ENCODE measurements around the gene ZMIZ1. TPM values are rescaled to one million over a fixed set of nuclear protein-coding genes. Genes with fewer than 3 reads are reported as not detected.
A peak's percentile ranks its signal among the peaks of the same experiment; 100 is the strongest.

The ZMIZ1 gene
- total RNA-seq, 4 donors from 2014 or later = 65.5 to 88.2 (median 69.3) TPM

- no peaks in the 10 kb centered on the region for H3K27me3 ChIP-seq
- H3K27ac ChIP-seq = peak overlapping the region in 2 of 4 donors; percentile 63 to 68
- H3K4me3 ChIP-seq = no peak overlapping the region
- TF ChIP-seq POLR2A (IDR thresholded peaks at IDR 0.05) = no peak
- TF ChIP-seq CTCF (IDR thresholded peaks at IDR 0.05) = no peak
- TF ChIP-seq EP300 (IDR thresholded peaks at IDR 0.05) = no peak
- 61 to 67% methylated on average over 12 of the region's 12 CpGs for WGBS, 2 donors
- peaks cover 0 to 90% (median 25%) of the 10 kb centered on the region in 4 donors for H3K4me1 ChIP-seq
- H3K9me3 ChIP-seq = no peaks in the 10 kb centered on the region
- DNase-seq (ENCODE audit: low spot score in 2 of 2) = no peak
- H3K36me3 ChIP-seq = peaks cover 0 to 17% (median 0%) of the 10 kb centered on the region in 3 donors
Measured at GRCh38 chr10:79237454-79238157, 168.8 kb downstream of the ZMIZ1 start.

- H3K9me3 ChIP-seq = no peaks in the 10 kb centered on the region
- TF ChIP-seq POLR2A (IDR thresholded peaks at IDR 0.05) = no peak
- TF ChIP-seq CTCF (IDR thresholded peaks at IDR 0.05) = no peak
- no peak for TF ChIP-seq EP300 (IDR thresholded peaks at IDR 0.05)
- peak overlapping the region in 2 of 4 donors; percentile 63 to 68 for H3K27ac ChIP-seq
- no peak overlapping the region for H3K4me3 ChIP-seq
- H3K4me1 ChIP-seq = peaks cover 0 to 85% (median 25%) of the 10 kb centered on the region in 4 donors
- WGBS, 2 donors = 55 to 59% methylated on average over 6 of the region's 6 CpGs
- peaks cover 0 to 12% (median 0%) of the 10 kb centered on the region in 3 donors for H3K36me3 ChIP-seq
- H3K27me3 ChIP-seq = no peaks in the 10 kb centered on the region
- DNase-seq (ENCODE audit: low spot score in 2 of 2) = no peak
Measured at GRCh38 chr10:79238158-79238520, 169.4 kb downstream of the ZMIZ1 start.

- no peak for DNase-seq (ENCODE audit: low spot score in 2 of 2)
- peak overlapping the region in 2 of 4 donors; percentile 63 to 68 for H3K27ac ChIP-seq
Measured at GRCh38 chr10:79238606-79239005, 169.8 kb downstream of the ZMIZ1 start.

GRCh38 chr10:79239275-79239779, 170.6 kb downstream of the ZMIZ1 start:
- WGBS, 2 donors = 54 to 59% methylated on average over 8 to 10 of the region's 10 CpGs
- H3K27me3 ChIP-seq = no peaks in the 10 kb centered on the region
- no peak for TF ChIP-seq POLR2A (IDR thresholded peaks at IDR 0.05)
- peak in 1 of 2 donors; percentile 70 for TF ChIP-seq EP300 (IDR thresholded peaks at IDR 0.05)
- TF ChIP-seq CTCF (IDR thresholded peaks at IDR 0.05) = no peak
- H3K36me3 ChIP-seq = peaks cover 0 to 5% (median 0%) of the 10 kb centered on the region in 3 donors
- H3K4me1 ChIP-seq = peaks cover 0 to 89% (median 31%) of the 10 kb centered on the region in 4 donors
- peak overlapping the region in 2 of 4 donors; percentile 63 to 68 for H3K27ac ChIP-seq
- H3K4me3 ChIP-seq = no peak overlapping the region
- no peaks in the 10 kb centered on the region for H3K9me3 ChIP-seq
- peak; percentile 33 to 43 for DNase-seq (ENCODE audit: low spot score in 2 of 2)

More at GRCh38 chr10:79238606-79239005, 169.8 kb downstream of the ZMIZ1 start:
- Histone ChIP-seq H3K36me3 (peaks cover 0 to 7% (median 0%) of the 10 kb centered on the region in 3 donors), H3K4me3 (no peak overlapping the region), H3K4me1 (peaks cover 0 to 86% (median 25%) of the 10 kb centered on the region in 4 donors), H3K27me3 (no peaks in the 10 kb centered on the region), H3K9me3 (no peaks in the 10 kb centered on the region)
- WGBS, 2 donors = 61 to 67% methylated on average over 2 of the region's 2 CpGs
- no peak for TF ChIP-seq EP300 (IDR thresholded peaks at IDR 0.05)
- TF ChIP-seq CTCF (IDR thresholded peaks at IDR 0.05) = no peak
- no peak for TF ChIP-seq POLR2A (IDR thresholded peaks at IDR 0.05)

GRCh38 chr10:79239924-79240581, 171.3 kb downstream of the ZMIZ1 start:
- Histone ChIP-seq H3K27ac (peak overlapping the region in 2 of 4 donors; percentile 63 to 68), H3K4me1 (peaks cover 0 to 91% (median 36%) of the 10 kb centered on the region in 4 donors), H3K4me3 (no peak overlapping the region), H3K9me3 (no peaks in the 10 kb centered on the region), H3K36me3 (peaks cover 0 to 5% (median 0%) of the 10 kb centered on the region in 3 donors), H3K27me3 (no peaks in the 10 kb centered on the region)
- DNase-seq (ENCODE audit: low spot score in 2 of 2) = no peak
- TF ChIP-seq POLR2A (IDR thresholded peaks at IDR 0.05) = no peak
- no peak for TF ChIP-seq EP300 (IDR thresholded peaks at IDR 0.05)
- no peak for TF ChIP-seq CTCF (IDR thresholded peaks at IDR 0.05)
- WGBS, 2 donors = 61 to 71% methylated on average over 16 to 29 of the region's 29 CpGs
